HepG2 (cell line): Measurements from ENCODE around the gene FOXE3. TPM values are rescaled to one million over a fixed set of nuclear protein-coding genes. Genes with fewer than 3 reads are reported as not detected.

ENCODE experiments used
- ARNT ChIP-seq: fragments of 450-650 bp; IDR thresholded peaks from 2 replicates; pipeline ENCODE4 v1.6.1; 2017
- ATF7-NPFF ChIP-seq: sonication (generic); formaldehyde crosslinking; IDR thresholded peaks from 2 replicates; pipeline ENCODE4 v1.8.1; 2023; ENCODE audit warnings: mild to moderate bottlenecking, low read depth, missing genetic modification reagents, moderate library complexity
- FOXO1 ChIP-seq: sonication (generic); formaldehyde crosslinking; IDR thresholded peaks from 2 replicates; pipeline ENCODE4 v1.4.0; 2020; ENCODE audit warnings: missing genetic modification reagents
- FOXP4 ChIP-seq: sonication (generic); formaldehyde crosslinking; IDR thresholded peaks from 2 replicates; pipeline ENCODE4 v1.4.0; 2020; ENCODE audit warnings: missing genetic modification reagents
- HDAC6 ChIP-seq: fragments of 200-600 bp; sonication (generic); IDR thresholded peaks from 2 replicates; pipeline ENCODE4 v1.7.0; 2017; ENCODE audit warnings: mild to moderate bottlenecking, antibody characterized with exemption, low read length, low read depth
- HOMEZ ChIP-seq: IDR thresholded peaks from 2 replicates; pipeline ENCODE4 v1.6.1; 2016; ENCODE audit warnings: low read depth
- KAT8 ChIP-seq: IDR thresholded peaks from 2 replicates; pipeline ENCODE4 v1.6.1; 2016; ENCODE audit warnings: missing genetic modification reagents, missing compliant biosample characterization
- MAFG ChIP-seq: sonication (generic); formaldehyde crosslinking; IDR thresholded peaks from 2 replicates; pipeline ENCODE4 v1.5.1; 2020; ENCODE audit warnings: mild to moderate bottlenecking, missing genetic modification reagents
- MAX ChIP-seq: IDR thresholded peaks from 2 replicates; pipeline ENCODE4 v1.6.1; 2012; ENCODE audit warnings: inconsistent platforms
- MLX ChIP-seq: IDR thresholded peaks from 2 replicates; pipeline ENCODE4 v1.6.1; 2016
- MXD4 ChIP-seq: IDR thresholded peaks from 2 replicates; pipeline ENCODE4 v1.6.1; 2016; ENCODE audit warnings: mild to moderate bottlenecking, missing biosample characterization, missing genetic modification reagents
- PCBP1 ChIP-seq: fragments of 200-400 bp; formaldehyde crosslinking; IDR thresholded peaks from 2 replicates; pipeline ENCODE4 v1.6.1; 2017; ENCODE audit warnings: mild to moderate bottlenecking, low read depth, low read length, borderline replicate concordance
- POGK ChIP-seq: sonication (generic); formaldehyde crosslinking; conservative IDR thresholded peaks from 2 replicates; pipeline ENCODE4 v1.8.0; 2022; ENCODE audit warnings: mild to moderate bottlenecking, moderate library complexity, missing genetic modification reagents
- PRMT3 ChIP-seq: sonication (generic); formaldehyde crosslinking; IDR thresholded peaks from 2 replicates; pipeline ENCODE4 v1.8.1; 2022; ENCODE audit warnings: low read depth, mild to moderate bottlenecking, moderate library complexity, missing genetic modification reagents, borderline replicate concordance
- SNAI1 ChIP-seq: sonication (generic); formaldehyde crosslinking; IDR thresholded peaks from 2 replicates; pipeline ENCODE4 v1.5.0; 2020; ENCODE audit warnings: mild to moderate bottlenecking, missing genetic modification reagents, borderline replicate concordance
- SOX5 ChIP-seq: IDR thresholded peaks from 2 replicates; pipeline ENCODE4 v1.6.1; 2016; ENCODE audit warnings: borderline replicate concordance
- SPEN ChIP-seq: sonication (generic); formaldehyde crosslinking; IDR thresholded peaks from 2 replicates; pipeline ENCODE4 v1.5.1; 2020; ENCODE audit warnings: low read depth, mild to moderate bottlenecking, missing genetic modification reagents
- TEAD2 ChIP-seq: sonication (generic); formaldehyde crosslinking; IDR thresholded peaks from 2 replicates; pipeline ENCODE4 v1.9.0; 2021; ENCODE audit warnings: missing genetic modification reagents
- WIZ ChIP-seq: sonication (generic); formaldehyde crosslinking; IDR thresholded peaks from 2 replicates; pipeline ENCODE4 v1.5.1; 2020; ENCODE audit warnings: mild to moderate bottlenecking, missing genetic modification reagents
- ZNF549 ChIP-seq: sonication (generic); formaldehyde crosslinking; IDR thresholded peaks from 2 replicates; pipeline ENCODE4 v1.5.0; 2020; ENCODE audit warnings: missing genetic modification reagents
- ZNF737 ChIP-seq: sonication (generic); formaldehyde crosslinking; IDR thresholded peaks from 2 replicates; pipeline ENCODE4 v1.5.0; 2020; ENCODE audit warnings: missing genetic modification reagents, mild to moderate bottlenecking, borderline replicate concordance
- ZNF740 ChIP-seq: sonication (generic); formaldehyde crosslinking; IDR thresholded peaks from 2 replicates; pipeline ENCODE4 v1.4.0; 2020; ENCODE audit warnings: missing genetic modification reagents
- ZNF800 ChIP-seq: sonication (generic); formaldehyde crosslinking; IDR thresholded peaks from 2 replicates; pipeline ENCODE4 v1.4.0; 2020; ENCODE audit warnings: missing genetic modification reagents
- ZNF816 ChIP-seq: sonication (generic); formaldehyde crosslinking; IDR thresholded peaks from 2 replicates; pipeline ENCODE4 v1.8.0; 2022; ENCODE audit warnings: missing genetic modification reagents, mild to moderate bottlenecking, borderline replicate concordance
- polyA plus RNA-seq, 8 experiments: library from polyadenylated mRNA; depleted of rRNA in 3 of 8; stranded (reverse) in 7 of 8; unstranded in 1 of 8; fragments of >200 nt; fragmentation: Illumina TruSeq in 4 of 8; extraction: Trizol in 4 of 8; gene quantifications; 2 replicates each; pipeline versions ENCODE4 v1.2.1 to v1.2.3, GENCODE V29; 2011 to 2016; ENCODE audit warnings: low read depth in 4 of 8, missing spikeins in 1 of 8, mixed read lengths in 1 of 8; ENCODE audit not compliant: insufficient read depth in 1 of 8
- total RNA-seq, 5 experiments: library from RNA; depleted of rRNA; stranded (reverse); fragments of >200 nt; fragmentation: Illumina TruSeq; extraction: Trizol; gene quantifications; 2 replicates each; pipeline ENCODE4 v1.2.3, GENCODE V29; 2016; ENCODE audit warnings: low read depth in 1 of 5

FOXE3 gene
- total and polyA plus RNA-seq, 2 of the 13 experiments (the other 11 are each of a cell fraction or from before 2014, with no cell fraction given): not detected

- TF ChIP-seq FOXP4: peak; percentile 36; the same call in 1 of the 2 replicates
- no peak for TF ChIP-seq PCBP1
- no peak for TF ChIP-seq ZNF800
- no peak for TF ChIP-seq TEAD2 (CRISPR knock-in tag)
- TF ChIP-seq ATF7-NPFF (CRISPR knock-in tag): 0 out of 2 replicates have a peak, but pooled peaks have one; percentile 30
- no peak for TF ChIP-seq POGK (CRISPR knock-in tag)
- TF ChIP-seq HDAC6: no peak
- TF ChIP-seq ZNF549 (CRISPR knock-in tag): no peak
- TF ChIP-seq MLX (CRISPR knock-in tag): no peak
- no peak for TF ChIP-seq MAFG (CRISPR knock-in tag)
- TF ChIP-seq FOXO1 (CRISPR knock-in tag): no peak
- TF ChIP-seq SOX5: no peak
- no peak for TF ChIP-seq SNAI1 (CRISPR knock-in tag)
- TF ChIP-seq ARNT: no peak
- TF ChIP-seq ZNF737 (CRISPR knock-in tag): no peak
- TF ChIP-seq ZNF816 (CRISPR knock-in tag): no peak
- no peak for TF ChIP-seq SPEN (CRISPR knock-in tag)
- no peak for TF ChIP-seq MXD4 (CRISPR knock-in tag)
- peak; percentile 9; the same call in 1 of the 2 replicates for TF ChIP-seq MAX
- TF ChIP-seq PRMT3 (CRISPR knock-in tag): no peak
- no peak for TF ChIP-seq HOMEZ (CRISPR knock-in tag)
- no peak for TF ChIP-seq KAT8
- no peak for TF ChIP-seq ZNF740 (CRISPR knock-in tag)
- TF ChIP-seq WIZ (CRISPR knock-in tag): no peak
Observed at GRCh38 chr1:47390843-47391242, 25.2 kb upstream of the FOXE3 start (continued).
